HepG2 (cell line): ENCODE data around the gene IL17RB. TPM values are rescaled to one million over a fixed set of nuclear protein-coding genes. Genes with fewer than 3 reads are reported as not detected.

ENCODE experiments used
- ARID4A ChIP-seq: sonication (generic); formaldehyde crosslinking; IDR thresholded peaks from 2 replicates; pipeline ENCODE4 v1.5.0; 2020; ENCODE audit warnings: mild to moderate bottlenecking, missing genetic modification reagents, borderline replicate concordance
- CBX5 ChIP-seq: sonication (generic); formaldehyde crosslinking; IDR thresholded peaks from 2 replicates; pipeline ENCODE4 v1.4.0; 2020; ENCODE audit warnings: missing genetic modification reagents, borderline replicate concordance
- EP300 ChIP-seq, 3 experiments: sonication (generic) in 1 of 3; formaldehyde crosslinking in 1 of 3; IDR thresholded peaks; 2 replicates each; pipeline versions ENCODE4 v1.5.1 to v1.6.1; 2011 to 2020; ENCODE audit warnings: low read depth in 2 of 3, low read length in 2 of 3, borderline replicate concordance in 1 of 3, improper control_type of control experiment in 1 of 3, mild to moderate bottlenecking in 1 of 3, missing genetic modification reagents in 1 of 3, moderate library complexity in 1 of 3
- FOXK1 ChIP-seq: sonication (generic); formaldehyde crosslinking; IDR thresholded peaks from 2 replicates; pipeline ENCODE4 v1.4.0; 2020; ENCODE audit warnings: low read depth, missing genetic modification reagents, borderline replicate concordance
- GFI1 ChIP-seq: sonication (generic); formaldehyde crosslinking; IDR thresholded peaks from 2 replicates; pipeline ENCODE4 v1.5.0; 2020; ENCODE audit warnings: missing genetic modification reagents, mild to moderate bottlenecking, borderline replicate concordance
- HNRNPL ChIP-seq: fragments of 200-400 bp; formaldehyde crosslinking; IDR thresholded peaks from 2 replicates; pipeline ENCODE4 v1.6.1; 2017; ENCODE audit warnings: mild to moderate bottlenecking, low read depth, low read length
- HOXA3 ChIP-seq: sonication (generic); formaldehyde crosslinking; IDR thresholded peaks from 2 replicates; pipeline ENCODE4 v1.5.0; 2020; ENCODE audit warnings: missing genetic modification reagents
- KAT8 ChIP-seq: IDR thresholded peaks from 2 replicates; pipeline ENCODE4 v1.6.1; 2016; ENCODE audit warnings: missing genetic modification reagents, missing compliant biosample characterization
- POLR2A ChIP-seq, 2 experiments: IDR thresholded peaks; 2 replicates each; pipeline ENCODE4 v1.6.1; 2011; ENCODE audit warnings: low read depth in 2 of 2, low read length in 2 of 2, mild to moderate bottlenecking in 1 of 2, moderate library complexity in 1 of 2; ENCODE audit not compliant: insufficient read depth in 1 of 2
- SOX13 ChIP-seq, 3 experiments: fragments of 450-650 bp in 1 of 3; sonication (generic) in 1 of 3; formaldehyde crosslinking in 1 of 3; IDR thresholded peaks in 2 of 3; conservative IDR thresholded peaks in 1 of 3; 2 replicates each; pipeline versions ENCODE4 v1.5.0 to v1.6.1; 2016 to 2020; ENCODE audit warnings: antibody characterized with exemption in 1 of 3, mild to moderate bottlenecking in 1 of 3, missing compliant biosample characterization in 1 of 3, missing genetic modification reagents in 1 of 3, moderate library complexity in 1 of 3
- TBX2 ChIP-seq: sonication (generic); formaldehyde crosslinking; IDR thresholded peaks from 2 replicates; pipeline ENCODE4 v1.5.0; 2020; ENCODE audit warnings: missing genetic modification reagents, mild to moderate bottlenecking, borderline replicate concordance
- TBX3 ChIP-seq: fragments of 450-650 bp; IDR thresholded peaks from 2 replicates; pipeline ENCODE4 v1.6.1; 2017; ENCODE audit warnings: antibody characterized with exemption, mild to moderate bottlenecking, inconsistent platforms, borderline replicate concordance
- ZNF281 ChIP-seq: sonication (generic); formaldehyde crosslinking; IDR thresholded peaks from 2 replicates; pipeline ENCODE4 v1.4.0; 2020; ENCODE audit warnings: missing genetic modification reagents, borderline replicate concordance
- ZNF709 ChIP-seq: sonication (generic); formaldehyde crosslinking; IDR thresholded peaks from 2 replicates; pipeline ENCODE4 v1.5.0; 2020; ENCODE audit warnings: mild to moderate bottlenecking, missing genetic modification reagents
- ZNF740 ChIP-seq: sonication (generic); formaldehyde crosslinking; IDR thresholded peaks from 2 replicates; pipeline ENCODE4 v1.4.0; 2020; ENCODE audit warnings: missing genetic modification reagents
- ZNF746 ChIP-seq: sonication (generic); formaldehyde crosslinking; IDR thresholded peaks from 2 replicates; pipeline ENCODE4 v1.8.0; 2022; ENCODE audit warnings: mild to moderate bottlenecking, missing genetic modification reagents
- ZNF816 ChIP-seq: sonication (generic); formaldehyde crosslinking; IDR thresholded peaks from 2 replicates; pipeline ENCODE4 v1.8.0; 2022; ENCODE audit warnings: missing genetic modification reagents, mild to moderate bottlenecking, borderline replicate concordance
- ZNF878 ChIP-seq: sonication (generic); formaldehyde crosslinking; IDR thresholded peaks from 2 replicates; pipeline ENCODE4 v1.8.1; 2023; ENCODE audit warnings: mild to moderate bottlenecking, missing genetic modification reagents, moderate library complexity
- polyA plus RNA-seq, 8 experiments: library from polyadenylated mRNA; depleted of rRNA in 3 of 8; stranded (reverse) in 7 of 8; unstranded in 1 of 8; fragments of >200 nt; fragmentation: Illumina TruSeq in 4 of 8; extraction: Trizol in 4 of 8; gene quantifications; 2 replicates each; pipeline versions ENCODE4 v1.2.1 to v1.2.3, GENCODE V29; 2011 to 2016; ENCODE audit warnings: low read depth in 4 of 8, missing spikeins in 1 of 8, mixed read lengths in 1 of 8; ENCODE audit not compliant: insufficient read depth in 1 of 8
- total RNA-seq, 5 experiments: library from RNA; depleted of rRNA; stranded (reverse); fragments of >200 nt; fragmentation: Illumina TruSeq; extraction: Trizol; gene quantifications; 2 replicates each; pipeline ENCODE4 v1.2.3, GENCODE V29; 2016; ENCODE audit warnings: low read depth in 1 of 5

The IL17RB gene
- total and polyA plus RNA-seq, 2 of the 13 experiments (the other 11 are each of a cell fraction or from before 2014, with no cell fraction given): 130 to 190 TPM

GRCh38 chr3:53843195-53844177 is 2.9 kb upstream of the IL17RB start (continued):
- TF ChIP-seq ARID4A (CRISPR knock-in tag) (peak; percentile 0; the same call in 1 of the 2 replicates), ZNF878 (CRISPR knock-in tag) (0 out of 2 replicates have a peak, but pooled peaks have one; percentile 3), EP300 (IDR thresholded peaks at IDR 0.05; ENCODE audit: low read depth in 2 of 2, low read length in 2 of 2) (peak in 1 of 2 experiments; percentile 61; a peak in 1 of 4 replicates), EP300 (CRISPR knock-in tag; IDR thresholded peaks at IDR 0.05; ENCODE audit: borderline replicate concordance) (peak; percentile 57; the same call in 1 of the 2 replicates), ZNF709 (CRISPR knock-in tag) (no peak), ZNF816 (no peak), POLR2A (IDR thresholded peaks at IDR 0.05; ENCODE audit: insufficient read depth in 1 of 2, low read depth in 2 of 2, low read length in 2 of 2) (peak in 1 of 2 experiments; percentile 56; a peak in 2 of 4 replicates), CBX5 (CRISPR knock-in tag) (0 out of 2 replicates have a peak, but pooled peaks have one; percentile 26), ZNF281 (CRISPR knock-in tag) (no peak; the same call in 1 of the 2 replicates), TBX3 (peak; percentile 96), HNRNPL (no peak; the same call in 1 of the 2 replicates), HOXA3 (no peak; the same call in 1 of the 2 replicates), GFI1 (CRISPR knock-in tag) (peak; percentile 22; the same call in 1 of the 2 replicates), KAT8 (CRISPR knock-in tag) (0 out of 2 replicates have a peak, but pooled peaks have one; percentile 24), FOXK1 (0 out of 2 replicates have a peak, but pooled peaks have one; percentile 4), SOX13 (IDR thresholded peaks at IDR 0.05) (0 out of 2 replicates have a peak, but pooled peaks have one; percentile 10), SOX13 (CRISPR knock-in tag; conservative IDR thresholded peaks at IDR 0.05 in 1 of 2, IDR thresholded peaks at IDR 0.05 in 1 of 2) (peak in 1 of 2 experiments; percentile 64; a peak in 1 of 4 replicates), TBX2 (CRISPR knock-in tag) (peak; percentile 98), ZNF740 (CRISPR knock-in tag) (peak; percentile 60), ZNF746 (CRISPR knock-in tag) (peak; percentile 32; the same call in 1 of the 2 replicates)
